OCI-LY7 (cell line): ENCODE data around the gene SF3B5.

Experiments used
- CTCF ChIP-seq: fragments of 200-600 bp; sonication (generic); conservative IDR thresholded peaks from 2 replicates; pipeline ENCODE4 v1.5.1; 2014; ENCODE audit warnings: mild to moderate bottlenecking, antibody characterized with exemption, low read length, moderate library complexity, mixed read lengths
- EZH2phosphoT487 ChIP-seq: fragments of 200-600 bp; sonication (generic); IDR thresholded peaks from 2 replicates; pipeline ENCODE4 v1.6.1; 2018; ENCODE audit warnings: low read depth, borderline replicate concordance, mild to moderate bottlenecking, mixed run types, antibody characterized with exemption, low read length, moderate library complexity, mixed read lengths

GRCh38 chr6:144066741-144067484 is 28.5 kb downstream of the SF3B5 start:
- TF ChIP-seq EZH2phosphoT487 (no peak), CTCF (no peak)
